Stimulated activated CD4-positive, alpha-beta T cell treated with anti-CD3 and anti-CD28 coated beads, Interleukin-1b, Interleukin-23, amount 100 ng/mL, for 48 hours (primary cell): ENCODE data around the gene ERGIC3.
"Not testable (repeated sequence)": the region's sequence is repeated elsewhere in the genome, so short reads cannot be mapped to it uniquely, and the experiment has no call there.

Source experiments
- DNase-seq: peaks from one replicate; pipeline ENCODE4 v3.0.0-alpha.2; 2020

The ERGIC3 gene

DNA sequence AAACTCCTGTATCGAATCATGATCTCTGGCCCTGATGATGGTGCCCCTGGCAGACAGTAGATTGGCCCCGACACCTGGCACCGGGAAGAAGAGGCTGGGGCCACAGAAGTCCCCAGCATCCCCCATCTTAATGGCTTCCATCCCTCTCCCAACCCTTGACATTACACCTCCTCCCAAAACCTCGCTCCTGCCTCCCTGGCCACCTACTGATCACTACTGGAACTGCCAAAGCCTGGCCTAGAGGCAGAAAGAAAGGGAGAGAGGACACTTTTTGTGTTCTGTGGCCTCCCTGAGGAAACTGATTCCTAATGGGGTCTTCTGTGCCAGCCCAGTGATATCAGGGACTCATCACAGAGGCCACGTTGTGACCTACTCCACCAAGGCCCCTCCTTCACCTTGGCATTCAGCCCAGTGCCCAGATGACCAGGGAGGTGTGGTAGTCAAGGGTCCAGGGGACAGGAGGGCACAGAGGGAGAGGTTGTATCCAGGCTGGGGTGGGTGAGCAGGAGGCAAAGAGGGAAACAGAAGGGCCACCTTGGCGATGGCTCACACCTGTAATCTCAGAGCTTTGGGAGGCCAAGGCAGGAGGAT lies 18.5 kb upstream of the ERGIC3 start:
- DNase-seq: peak; percentile 21

DNA sequence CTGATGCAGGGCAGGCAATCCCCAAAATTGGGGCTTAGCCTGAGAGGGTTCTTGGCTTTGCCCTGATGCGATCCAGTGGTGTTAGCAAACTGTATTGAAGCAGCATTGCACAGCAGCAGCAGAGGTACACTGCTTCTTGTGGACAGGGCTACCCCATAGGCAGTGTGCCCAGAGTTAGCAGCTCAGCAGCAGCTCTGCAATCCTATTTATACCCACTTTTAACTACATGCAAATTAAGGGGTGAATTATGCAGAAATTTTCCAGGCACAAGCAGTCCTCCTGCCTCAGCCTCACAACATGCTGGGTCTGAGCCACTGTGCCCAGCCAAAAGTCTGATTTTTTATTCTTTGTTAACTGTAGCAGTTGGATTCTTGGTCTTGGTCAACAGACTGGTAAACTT lies 16.2 kb upstream of the ERGIC3 start:
- DNase-seq: no peak

DNA sequence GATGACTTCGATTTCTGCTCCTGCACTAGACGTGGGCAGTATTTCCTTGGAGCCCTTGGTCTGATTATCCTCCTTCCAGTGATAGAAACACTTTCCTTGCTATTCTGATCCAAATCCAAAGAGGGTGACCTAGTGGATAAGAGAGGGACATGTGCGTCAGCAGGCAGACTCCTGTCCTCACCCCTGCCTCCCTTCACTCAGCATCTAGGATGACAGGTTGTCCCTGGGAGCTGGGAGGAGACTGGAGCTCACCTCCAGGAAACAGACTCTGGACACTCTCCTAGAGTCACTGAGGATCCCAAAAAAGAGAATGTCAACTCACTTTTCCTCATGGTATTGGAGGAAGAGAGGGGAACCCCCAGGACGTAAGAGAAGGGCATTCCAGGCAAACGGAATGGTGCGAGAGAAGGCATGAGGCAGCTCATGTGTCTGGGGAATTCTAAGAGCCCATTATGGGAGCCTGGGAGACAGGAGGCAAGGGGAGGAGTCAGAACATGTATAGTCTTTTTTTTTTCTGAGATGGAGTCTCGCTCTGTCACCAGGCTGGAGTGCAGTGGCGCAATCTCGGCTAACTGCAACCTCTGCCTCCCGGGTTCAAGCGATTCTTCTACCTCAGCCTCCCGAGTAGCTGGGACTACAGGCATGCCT lies 14.6 kb upstream of the ERGIC3 start:
- no peak for DNase-seq

GRCh38 chr20:35529552-35529951 lies 12.3 kb upstream of the ERGIC3 start, which contains the start of gene C20orf173:
TSS of gene C20orf173 (minus strand) at chr20:35529652. CDS start at chr20:35529373, 279 bp downstream.
- DNase-seq: no peak

DNA sequence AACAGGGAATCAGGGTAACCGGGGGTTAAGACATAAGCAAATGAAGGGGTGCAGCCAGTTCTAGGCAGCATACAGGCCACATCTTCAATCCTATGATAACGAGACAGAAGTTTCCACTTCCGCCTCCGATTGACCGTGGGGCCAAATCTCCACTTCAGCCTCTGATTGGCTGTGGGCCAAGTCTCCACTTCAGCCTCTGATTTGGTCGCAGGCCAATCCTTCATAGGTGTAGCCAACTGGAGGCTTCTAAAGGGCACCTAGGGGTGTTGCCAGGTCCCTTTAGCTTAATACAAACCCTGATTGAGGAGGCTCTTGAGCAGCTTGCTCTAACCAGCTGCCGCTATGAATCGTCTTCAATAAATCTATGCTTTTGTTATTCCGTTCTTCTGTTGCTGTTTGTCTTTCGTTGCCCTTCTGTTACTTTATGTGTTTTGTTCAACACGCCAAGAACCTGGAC lies 2.1 kb upstream of the ERGIC3 start:
- peak; percentile 14 for DNase-seq

DNA sequence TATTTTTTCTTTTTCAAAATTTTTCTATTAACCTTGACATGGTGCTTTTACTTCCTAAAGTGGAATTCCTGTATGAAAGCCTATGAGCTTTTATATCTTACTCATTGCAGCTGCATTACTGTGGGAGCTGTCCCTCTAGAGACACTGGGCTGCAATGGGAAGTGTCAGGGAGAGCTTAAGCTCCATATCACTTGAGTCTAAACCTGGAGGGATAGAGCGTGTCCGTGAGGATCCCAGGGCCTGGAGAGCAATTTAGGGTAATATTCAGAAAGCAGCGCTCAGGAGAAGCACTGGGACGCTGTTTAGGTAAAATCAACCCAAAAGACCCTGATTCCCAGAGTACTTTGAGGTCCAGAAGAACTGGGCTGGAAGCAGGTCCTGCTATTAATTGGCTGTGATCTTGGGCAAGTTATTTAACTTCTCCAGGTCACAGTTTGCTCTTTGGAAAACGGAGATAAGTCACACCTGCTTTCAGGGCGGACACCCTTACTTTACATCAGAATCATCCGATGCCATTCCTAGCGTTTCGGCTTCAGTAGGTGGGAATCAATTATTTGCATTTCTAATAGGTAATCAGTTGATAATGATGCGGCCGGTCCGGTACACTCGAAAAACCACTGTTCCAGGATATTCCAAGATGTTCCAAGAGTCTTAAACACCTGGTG lies 628 bp upstream of the ERGIC3 start:
- no peak for DNase-seq

DNA sequence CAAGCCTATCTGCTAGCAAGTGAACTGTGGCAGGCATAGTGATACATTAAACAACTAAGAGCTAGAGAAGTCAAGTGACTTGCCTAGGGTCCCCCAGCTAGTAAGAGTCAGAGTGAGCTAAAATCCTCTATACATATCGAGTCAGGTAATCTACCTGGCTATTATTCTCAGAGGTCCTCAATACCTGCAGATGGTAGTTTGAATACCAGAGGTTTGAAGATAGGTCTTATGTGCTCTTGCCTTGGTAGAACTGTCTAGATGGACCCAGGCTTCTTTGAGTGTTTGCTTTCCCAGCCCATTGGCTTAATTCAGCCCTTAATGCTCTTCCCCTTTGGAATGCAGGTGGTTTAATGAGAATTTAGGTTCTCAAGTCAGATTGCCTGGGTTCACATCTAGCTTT lies 1.1 kb downstream of the ERGIC3 start:
- no peak for DNase-seq

DNA sequence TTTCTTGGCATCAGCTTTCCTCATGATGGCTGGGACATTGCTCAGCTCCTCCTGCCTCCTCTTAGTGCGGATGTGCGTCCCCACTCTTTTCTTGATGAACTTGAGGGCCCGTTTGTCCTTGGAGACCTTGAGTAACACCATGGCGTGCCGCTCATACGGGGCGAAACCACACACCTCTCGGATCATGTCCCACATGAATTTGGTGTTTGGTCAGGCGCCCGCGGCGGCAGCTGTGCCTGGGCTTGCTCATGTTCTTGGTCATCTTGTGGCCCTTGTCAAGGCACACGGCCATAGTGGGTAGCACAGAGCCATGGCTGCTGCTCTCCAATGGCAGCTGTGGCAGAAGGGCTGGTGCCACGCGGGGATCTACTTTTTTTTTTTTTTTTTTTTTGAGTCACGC lies 2.6 kb downstream of the ERGIC3 start:
- DNase-seq: no peak

GRCh38 chr20:35544941-35545340 lies 3.1 kb downstream of the ERGIC3 start:
- DNase-seq: not testable (repeated sequence)

GRCh38 chr20:35546127-35546526 lies 4.2 kb downstream of the ERGIC3 start:
- DNase-seq: no peak

DNA sequence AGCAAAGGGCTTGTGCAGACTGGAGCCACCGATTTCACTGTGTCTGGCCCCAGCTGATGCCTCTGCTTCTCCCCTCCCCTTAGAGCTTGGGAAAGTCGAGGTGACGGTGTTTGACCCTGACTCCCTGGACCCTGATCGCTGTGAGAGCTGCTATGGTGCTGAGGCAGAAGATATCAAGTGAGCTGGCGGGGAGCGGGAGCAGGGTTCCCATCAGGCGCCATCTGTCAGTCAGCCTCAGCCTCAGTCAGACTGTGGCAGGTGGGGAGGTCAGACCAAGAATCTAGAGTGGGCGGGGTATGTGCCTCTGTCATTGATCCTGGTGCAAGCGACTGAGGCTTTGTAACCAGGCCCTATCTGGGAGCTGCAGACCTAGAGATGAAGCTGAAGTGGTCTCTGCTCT lies 5.5 kb downstream of the ERGIC3 start:
- no peak for DNase-seq

- no peak for DNase-seq
Observed at GRCh38 chr20:35551503-35551902, 9.6 kb downstream of the ERGIC3 start.

DNA sequence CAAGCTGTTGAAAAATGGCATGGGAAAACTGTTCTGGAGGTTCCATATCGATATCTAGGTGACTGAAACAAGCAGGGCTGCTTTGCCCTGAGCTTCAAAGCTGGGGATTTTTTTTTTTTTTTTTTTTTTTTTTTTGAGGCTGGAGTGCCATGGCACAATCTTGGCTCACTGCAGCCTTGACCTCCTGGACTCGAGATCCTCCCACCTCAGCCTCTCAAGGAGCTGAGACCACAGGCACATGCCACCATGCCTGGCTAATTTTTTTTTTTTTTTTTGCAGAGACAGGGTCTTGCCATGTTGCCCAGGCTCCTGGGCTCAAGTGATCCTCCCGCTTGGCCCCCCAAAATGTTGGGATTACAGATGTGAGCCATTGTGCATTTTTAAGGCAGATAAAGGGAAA lies 11.0 kb downstream of the ERGIC3 start:
- no peak for DNase-seq

GRCh38 chr20:35555461-35555860 lies 13.6 kb downstream of the ERGIC3 start:
- not testable (repeated sequence) for DNase-seq

DNA sequence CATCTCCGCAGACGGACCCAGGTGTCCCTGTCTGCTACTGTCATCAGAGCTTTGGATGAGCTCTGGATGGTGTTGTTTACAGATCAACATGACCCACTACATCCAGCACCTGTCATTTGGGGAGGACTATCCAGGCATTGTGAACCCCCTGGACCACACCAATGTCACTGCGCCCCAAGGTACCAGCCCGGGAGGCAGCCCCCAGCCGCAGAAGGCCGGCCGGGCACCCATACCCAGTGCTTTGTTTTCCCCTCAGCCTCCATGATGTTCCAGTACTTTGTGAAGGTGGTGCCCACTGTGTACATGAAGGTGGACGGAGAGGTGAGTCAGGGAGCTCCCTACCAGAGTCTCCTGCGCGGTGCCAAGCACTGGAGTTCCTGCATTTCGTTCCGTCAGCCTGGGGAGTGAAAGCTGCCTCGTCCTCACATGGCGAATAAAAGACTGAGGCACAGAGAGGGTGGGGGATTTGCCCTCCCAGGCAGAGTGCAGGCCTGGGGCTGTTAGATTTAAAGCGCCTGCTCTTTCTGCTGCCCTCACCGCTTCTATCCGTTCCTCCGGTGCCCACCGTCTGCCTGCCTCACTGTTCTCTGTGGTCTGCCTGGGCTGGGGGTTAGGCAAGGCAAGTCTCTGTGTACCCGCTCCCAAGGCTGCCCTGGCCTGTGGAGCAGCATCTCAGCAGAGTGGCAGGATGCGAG lies 14.2 kb downstream of the ERGIC3 start:
- no peak for DNase-seq

DNA sequence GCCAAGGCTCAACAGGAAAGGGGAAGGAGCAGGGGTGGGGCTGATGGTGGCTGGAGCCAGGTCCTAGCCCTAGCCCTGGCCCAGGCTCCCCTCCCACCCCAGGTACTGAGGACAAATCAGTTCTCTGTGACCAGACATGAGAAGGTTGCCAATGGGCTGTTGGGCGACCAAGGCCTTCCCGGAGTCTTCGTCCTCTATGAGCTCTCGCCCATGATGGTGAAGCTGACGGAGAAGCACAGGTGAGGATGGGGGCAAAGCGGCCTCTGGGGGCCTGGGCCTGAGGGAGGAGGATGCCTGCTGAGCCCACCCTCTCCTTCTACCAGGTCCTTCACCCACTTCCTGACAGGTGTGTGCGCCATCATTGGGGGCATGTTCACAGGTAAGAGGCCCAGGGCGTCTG lies 15.0 kb downstream of the ERGIC3 start:
- no peak for DNase-seq

GRCh38 chr20:35558451-35558850 lies 16.6 kb downstream of the ERGIC3 start:
- no peak for DNase-seq

- no peak for DNase-seq
Observed at GRCh38 chr20:35559042-35559693, 17.3 kb downstream of the ERGIC3 start.

GRCh38 chr20:35560105-35560511 lies 18.2 kb downstream of the ERGIC3 start:
- no peak for DNase-seq

- no peak for DNase-seq
Observed at GRCh38 chr20:35560541-35560940, 18.7 kb downstream of the ERGIC3 start.

- peak; percentile 30 for DNase-seq
Observed at GRCh38 chr20:35561268-35561667, 19.4 kb downstream of the ERGIC3 start.

DNA sequence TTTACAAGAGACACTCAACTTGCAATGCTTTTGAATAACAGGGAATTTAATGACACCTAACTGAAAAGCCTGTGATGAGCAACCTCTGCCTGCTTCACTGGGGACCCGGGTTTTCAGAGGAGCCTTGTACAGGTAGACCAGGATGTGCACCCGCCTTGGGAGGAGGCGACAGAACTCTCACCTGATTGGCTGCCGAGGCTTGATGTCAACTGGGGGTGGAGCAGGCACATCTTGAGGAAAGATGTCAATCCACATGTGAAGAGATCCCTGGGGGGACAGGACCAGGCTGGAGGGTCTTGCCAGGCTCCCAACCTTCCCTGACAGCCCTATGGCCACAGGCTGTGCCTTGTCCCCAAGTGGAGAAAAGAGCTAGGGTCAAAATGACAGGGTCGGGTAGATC lies 19.8 kb downstream of the ERGIC3 start:
- no peak for DNase-seq

GRCh38 chr20:35562541-35563110 lies 20.7 kb downstream of the ERGIC3 start:
- DNase-seq: no peak
